HUDEP-2 (cell line): ENCODE results near the gene NOMO2.
"Not testable (repeated sequence)": the region's sequence is repeated elsewhere in the genome, so short reads cannot be mapped to it uniquely, and the experiment has no call there.

Source experiments
- DNase-seq, 76 experiments: peaks; one replicate each; lab custom pipeline; 2025; ENCODE audit not compliant: unreplicated experiment in 76 of 76; lab: John Stamatoyannopoulos, UW

Gene NOMO2

DNA sequence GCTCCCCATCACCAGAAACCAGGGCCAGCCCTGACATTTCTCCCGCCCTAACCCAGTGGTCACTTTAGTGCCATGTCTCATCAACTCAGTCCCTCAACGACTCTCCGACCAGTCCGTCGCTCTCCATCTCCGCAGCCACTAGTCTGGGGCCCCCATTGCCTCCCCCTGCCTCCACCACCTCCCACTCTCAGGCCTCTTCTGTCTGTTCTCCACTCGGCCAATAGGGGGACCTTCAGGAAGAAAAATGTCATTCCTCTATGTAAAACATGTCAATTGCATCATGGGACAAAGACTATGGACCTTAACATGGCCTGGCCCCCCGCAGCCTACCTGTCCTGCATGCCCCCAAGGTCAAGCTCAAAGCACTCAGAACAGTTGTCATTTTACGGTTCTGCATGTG is 39.3 kb downstream of the NOMO2 start:
- not testable (repeated sequence) for DNase-seq

GRCh38 chr16:18521445-18522181 is 40.3 kb downstream of the NOMO2 start:
- DNase-seq: not testable (repeated sequence)

DNA sequence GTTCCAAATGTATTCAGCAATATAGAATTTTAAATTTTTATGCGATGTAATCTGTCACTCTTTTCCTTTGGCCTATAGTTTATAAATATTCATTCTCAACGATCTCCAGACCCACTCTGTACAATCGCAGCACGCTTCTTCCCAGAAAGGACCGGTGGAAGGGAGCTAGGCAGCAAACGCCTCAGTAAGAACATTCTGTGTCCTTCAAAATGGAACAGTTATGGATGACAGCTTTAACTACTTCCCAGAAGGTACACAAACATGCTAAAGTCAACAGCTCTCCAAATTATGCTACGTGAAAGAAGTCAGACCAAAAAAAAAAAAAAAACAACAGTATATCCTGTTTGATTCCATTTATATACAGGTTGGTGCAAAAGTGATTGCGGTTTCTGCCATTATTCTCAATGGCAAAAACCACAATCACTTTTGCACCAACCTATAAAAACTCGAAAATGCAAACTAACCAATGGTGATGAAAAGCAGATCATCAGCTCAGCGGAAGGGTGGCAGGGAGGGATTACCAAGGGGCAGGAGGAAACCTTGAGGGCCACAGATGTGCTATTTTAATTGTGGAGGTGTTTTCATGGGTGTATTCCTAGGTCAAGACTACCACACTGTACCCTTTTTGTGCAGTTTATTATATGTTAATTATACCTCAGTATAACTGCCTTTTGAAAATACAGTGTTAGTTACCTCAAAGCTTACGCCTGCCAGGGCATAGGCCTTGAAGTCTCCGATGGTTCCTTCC is 43.2 kb downstream of the NOMO2 start:
- DNase-seq: not testable (repeated sequence)

DNA sequence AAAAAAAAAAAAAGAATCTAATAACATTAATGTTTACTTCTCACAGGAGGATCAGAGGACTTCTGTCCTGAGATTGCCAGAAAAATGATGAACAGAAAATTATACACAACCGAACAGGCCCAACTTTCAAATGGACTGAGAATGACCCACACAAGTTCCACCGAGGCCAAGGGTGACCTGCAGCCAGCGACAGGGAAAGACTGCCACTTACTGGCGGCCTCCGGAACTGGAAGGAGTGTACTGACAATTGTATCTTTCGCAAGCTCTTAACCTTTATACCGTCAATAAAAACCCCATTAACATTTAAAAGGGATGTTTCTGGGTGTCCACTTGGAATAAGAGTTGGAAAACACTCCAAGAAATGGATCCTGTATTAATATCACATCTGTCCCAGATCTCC is 63.5 kb downstream of the NOMO2 start:
- DNase-seq: not testable (repeated sequence)

GRCh38 chr16:18497032-18497431 is 64.9 kb downstream of the NOMO2 start:
- not testable (repeated sequence) for DNase-seq

- not testable (repeated sequence) for DNase-seq
These were observed 69.6 kb downstream of the NOMO2 start for GRCh38 chr16:18492118-18492897.

GRCh38 chr16:18436025-18436424 is 125.9 kb downstream of the NOMO2 start:
- DNase-seq: not testable (repeated sequence)

GRCh38 chr16:18415827-18416226 is 146.1 kb downstream of the NOMO2 start:
- DNase-seq: not testable (repeated sequence)

DNA sequence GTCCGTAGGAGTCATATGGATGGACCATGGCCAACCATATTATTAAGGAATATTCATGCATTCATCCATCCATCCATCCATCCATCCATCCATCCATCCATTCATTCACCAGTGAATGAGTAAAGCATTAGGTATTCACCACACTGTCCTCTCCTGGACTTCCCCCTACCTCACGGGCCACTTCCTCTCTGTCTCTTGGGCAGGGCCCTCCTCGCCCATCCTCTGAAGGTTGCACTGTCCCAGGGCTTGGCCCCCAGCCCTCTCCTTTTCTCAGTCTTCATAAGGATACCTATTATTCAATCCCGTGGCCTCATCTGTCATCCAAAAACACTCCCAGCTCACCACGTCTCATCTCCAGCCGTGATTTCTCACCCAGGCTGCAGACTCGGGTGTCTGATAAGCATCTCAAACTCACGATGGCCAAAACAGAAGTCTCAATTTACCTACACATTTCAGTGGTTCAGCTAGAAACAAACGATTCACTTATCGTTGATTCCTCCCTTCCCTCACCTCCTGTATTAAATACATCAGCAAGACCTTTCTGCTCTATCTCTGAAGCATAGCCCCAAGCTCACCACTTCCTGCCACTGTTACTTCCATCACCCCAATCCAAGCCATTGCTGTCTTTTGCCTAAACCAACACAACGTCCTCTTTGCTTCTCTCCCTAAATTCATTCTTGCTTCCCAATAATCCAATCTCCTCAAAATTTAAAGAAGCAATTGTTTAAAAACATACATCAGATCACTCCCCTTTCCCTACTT is 152.2 kb downstream of the NOMO2 start:
- not testable (repeated sequence) for DNase-seq

GRCh38 chr16:18401851-18402657 is 159.8 kb downstream of the NOMO2 start:
- DNase-seq: not testable (repeated sequence)

GRCh38 chr16:18401159-18401558 is 160.7 kb downstream of the NOMO2 start:
- DNase-seq: not testable (repeated sequence)

GRCh38 chr16:18394363-18394762 is 167.5 kb downstream of the NOMO2 start:
- DNase-seq: not testable (repeated sequence)

DNA sequence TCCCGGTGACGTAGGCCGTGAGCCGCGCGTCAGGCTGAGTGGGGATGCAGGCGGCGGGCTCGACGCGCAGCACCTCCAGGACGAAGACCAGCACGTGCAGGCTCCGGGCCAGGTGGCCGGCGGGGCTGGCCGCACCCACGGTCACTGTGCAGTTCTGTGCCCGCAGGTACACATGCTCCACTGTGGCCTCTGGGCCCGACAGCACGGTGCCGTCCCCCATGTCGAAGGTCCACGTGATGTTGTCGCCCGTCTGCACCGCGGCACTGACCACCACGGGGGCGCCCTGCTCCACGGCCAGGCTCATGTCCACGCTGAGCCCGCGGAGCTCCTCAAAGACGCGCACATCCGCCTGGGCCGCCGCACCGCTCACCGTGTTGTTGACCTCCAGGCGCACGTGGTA is 174.1 kb downstream of the NOMO2 start:
- not testable (repeated sequence) for DNase-seq

- not testable (repeated sequence) for DNase-seq
These were observed 175.4 kb downstream of the NOMO2 start for GRCh38 chr16:18386517-18386916.

DNA sequence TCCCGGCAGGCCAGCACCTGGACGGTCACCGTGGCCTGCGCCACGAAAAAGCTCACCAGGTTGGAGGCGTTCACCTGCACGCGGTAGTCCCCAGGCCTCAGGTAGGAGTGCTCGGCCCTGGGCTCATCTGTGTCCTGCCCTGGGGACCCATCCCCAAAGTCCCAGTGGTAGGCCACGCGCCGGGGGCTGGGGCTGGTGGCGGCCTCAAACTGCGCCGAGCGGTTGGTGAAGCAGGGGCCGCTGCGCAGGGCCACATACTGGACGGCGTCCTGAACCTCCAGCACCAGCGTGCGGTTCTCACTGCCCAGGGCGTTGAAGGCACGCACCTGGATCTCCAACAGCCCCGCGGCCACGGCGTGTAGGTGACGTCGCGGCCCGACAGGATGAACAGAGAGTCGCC is 176.6 kb downstream of the NOMO2 start:
- DNase-seq: not testable (repeated sequence)

- not testable (repeated sequence) for DNase-seq
These were observed 177.0 kb downstream of the NOMO2 start for GRCh38 chr16:18384869-18385268.

DNA sequence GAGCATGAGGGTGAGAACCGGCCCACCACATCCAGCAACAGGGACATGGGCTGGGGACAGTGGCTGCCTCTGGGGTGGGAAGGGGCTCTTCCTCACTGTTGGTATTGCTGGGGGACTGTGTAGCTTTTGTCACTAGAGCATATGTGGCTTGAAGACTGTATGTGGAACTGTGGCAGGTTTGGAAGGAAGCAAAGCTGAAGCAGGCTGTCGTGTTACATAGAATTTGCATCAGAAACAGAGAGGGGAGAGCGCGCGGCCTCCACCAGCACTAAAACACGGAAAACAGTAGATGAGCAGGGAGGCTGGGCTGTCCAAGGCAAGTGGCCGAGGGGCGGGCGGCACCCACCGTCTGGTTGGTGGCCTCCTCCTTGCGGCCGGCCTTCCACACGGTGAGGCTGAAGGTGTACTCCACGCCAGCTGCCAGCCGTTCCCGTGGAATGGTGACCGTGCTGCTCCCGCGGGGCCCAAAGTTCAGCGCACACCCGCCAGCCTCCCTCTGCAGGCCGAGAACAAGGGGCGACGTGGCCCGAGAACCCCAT is 177.7 kb downstream of the NOMO2 start:
- not testable (repeated sequence) for DNase-seq

DNA sequence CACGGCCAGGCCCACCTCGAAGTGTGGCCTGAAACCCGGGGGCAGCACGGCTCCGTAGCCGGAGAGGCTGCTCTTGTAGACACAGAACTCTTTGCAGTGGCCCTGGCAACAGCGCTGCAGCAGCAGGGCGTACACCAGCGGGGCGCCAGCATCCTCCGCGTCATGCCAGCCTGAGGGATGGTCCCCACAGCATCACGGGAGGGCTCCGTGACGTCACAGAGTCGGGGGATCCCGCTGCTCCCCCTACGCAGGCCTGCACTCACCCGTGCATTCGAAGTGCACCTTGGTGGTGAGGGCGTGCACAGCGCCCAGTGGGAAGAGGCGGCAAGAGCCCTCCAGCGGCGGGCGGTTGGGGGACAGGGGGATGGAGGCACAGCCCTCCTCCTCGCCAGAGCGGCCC is 179.2 kb downstream of the NOMO2 start:
- DNase-seq: not testable (repeated sequence)
